ENCODE measurements around the gene FTSJ1. TPM values are rescaled to one million over a fixed set of nuclear protein-coding genes. Genes with fewer than 3 reads are reported as not detected.
A peak's percentile ranks its signal among the peaks of the same experiment; 100 is the strongest.

FTSJ1 gene
- total and polyA plus RNA-seq, 7 experiments from 2014 or later: 48.6 to 74.0 (median 59.5) TPM

GRCh38 chrX:48530736-48531135 is 54.7 kb downstream of the FTSJ1 start:
- H3K27ac Mint-ChIP-seq: no peak overlapping the region

GRCh38 chrX:48531358-48531959 is 55.5 kb downstream of the FTSJ1 start:
- no peaks in the 10 kb centered on the region for H3K9me3 Mint-ChIP-seq

More at GRCh38 chrX:48530736-48531135, 54.7 kb downstream of the FTSJ1 start:
- H3K4me1 ChIP-seq (ENCODE audit: control insufficient read depth in 2 of 2, insufficient read depth in 2 of 2, low read length in 2 of 2): no peaks in the 10 kb centered on the region
- H3K4me1 Mint-ChIP-seq: peaks cover 4 to 17% (median 5%) of the 10 kb centered on the region in 7 donors
- H3K36me3 Mint-ChIP-seq: peaks cover 4 to 33% (median 7%) of the 10 kb centered on the region in 5 donors
- H3K9me3 ChIP-seq (ENCODE audit: control insufficient read depth in 2 of 3, low read length in 3 of 3): no peaks in the 10 kb centered on the region
- H3K27me3 ChIP-seq (ENCODE audit: control insufficient read depth in 2 of 2, insufficient read depth in 2 of 2, low read length in 2 of 2): no peaks in the 10 kb centered on the region
- no peak for DNase-seq
- POLR2A ChIA-PET: interaction anchor here (1.4 kb wide), 1 partner anchor 9 kb away, joined by 4 read pairs; the partner anchor contains the start of gene EBP
- H3K27me3 Mint-ChIP-seq: no peaks in the 10 kb centered on the region
- CTCF ChIA-PET: no interaction called here
- H3K36me3 ChIP-seq (ENCODE audit: control insufficient read depth in 2 of 3, insufficient read depth in 3 of 3, low read length in 3 of 3): peaks cover 0 to 26% (median 0%) of the 10 kb centered on the region in 3 experiments
- no peak overlapping the region for H3K27ac ChIP-seq (ENCODE audit: low read depth, low read length)
- no peak for ATAC-seq
- intact Hi-C loops (cut with micrococcal nuclease): no loop called here
- H3K4me3 ChIP-seq (ENCODE audit: low read length): no peak overlapping the region
- H3K4me3 Mint-ChIP-seq: no peak overlapping the region
- H3K9me3 Mint-ChIP-seq: no peaks in the 10 kb centered on the region

GRCh38 chrX:48532161-48532560 is 56.2 kb downstream of the FTSJ1 start:
- ChIA-PET POLR2A (no interaction called here), CTCF (no interaction called here)
- H3K27ac ChIP-seq (ENCODE audit: low read depth, low read length): no peak overlapping the region
- no peaks in the 10 kb centered on the region for H3K27me3 ChIP-seq (ENCODE audit: control insufficient read depth in 2 of 2, insufficient read depth in 2 of 2, low read length in 2 of 2)
- H3K4me3 ChIP-seq (ENCODE audit: low read length): no peak overlapping the region
- Mint-ChIP-seq H3K9me3 (no peaks in the 10 kb centered on the region), H3K27ac (peak overlapping the region in 3 of 9 donors; percentile 9 to 93 (median 16)), H3K36me3 (peaks cover 0 to 27% (median 7%) of the 10 kb centered on the region in 5 donors), H3K4me1 (peaks cover 0 to 13% (median 4%) of the 10 kb centered on the region in 7 donors), H3K4me3 (peak overlapping the region in 1 of 10 donors; percentile 67), H3K27me3 (no peaks in the 10 kb centered on the region)
- DNase-seq: no peak
- H3K36me3 ChIP-seq (ENCODE audit: control insufficient read depth in 2 of 3, insufficient read depth in 3 of 3, low read length in 3 of 3): peaks cover 0 to 17% (median 0%) of the 10 kb centered on the region in 3 experiments
- intact Hi-C loops (cut with micrococcal nuclease): no loop called here
- H3K4me1 ChIP-seq (ENCODE audit: control insufficient read depth in 2 of 2, insufficient read depth in 2 of 2, low read length in 2 of 2): no peaks in the 10 kb centered on the region
- no peaks in the 10 kb centered on the region for H3K9me3 ChIP-seq (ENCODE audit: control insufficient read depth in 2 of 3, low read length in 3 of 3)
- no peak for ATAC-seq

More at GRCh38 chrX:48531358-48531959, 55.5 kb downstream of the FTSJ1 start:
- Histone ChIP-seq H3K9me3 (ENCODE audit: control insufficient read depth in 2 of 3, low read length in 3 of 3) (no peaks in the 10 kb centered on the region), H3K27me3 (ENCODE audit: control insufficient read depth in 2 of 2, insufficient read depth in 2 of 2, low read length in 2 of 2) (no peaks in the 10 kb centered on the region), H3K27ac (ENCODE audit: low read depth, low read length) (no peak overlapping the region), H3K4me3 (ENCODE audit: low read length) (no peak overlapping the region), H3K36me3 (ENCODE audit: control insufficient read depth in 2 of 3, insufficient read depth in 3 of 3, low read length in 3 of 3) (peaks cover 0 to 24% (median 0%) of the 10 kb centered on the region in 3 experiments), H3K4me1 (ENCODE audit: control insufficient read depth in 2 of 2, insufficient read depth in 2 of 2, low read length in 2 of 2) (no peaks in the 10 kb centered on the region)
- H3K4me3 Mint-ChIP-seq: peak overlapping the region in 1 of 10 donors; percentile 67
- peaks cover 3 to 31% (median 7%) of the 10 kb centered on the region in 5 donors for H3K36me3 Mint-ChIP-seq
- DNase-seq (no peak), ATAC-seq (peak; percentile 65)
- H3K27me3 Mint-ChIP-seq: no peaks in the 10 kb centered on the region
- CTCF ChIA-PET: no interaction called here
- peaks cover 3 to 16% (median 4%) of the 10 kb centered on the region in 7 donors for H3K4me1 Mint-ChIP-seq
- H3K27ac Mint-ChIP-seq: peak overlapping the region in 4 of 9 donors; percentile 9 to 93 (median 29)
- POLR2A ChIA-PET: interaction anchor here (1.4 kb wide), 1 partner anchor 10 kb away, joined by 4 read pairs; the partner anchor contains the start of gene EBP
- intact Hi-C loops (cut with micrococcal nuclease): no loop called here

- Mint-ChIP-seq H3K27me3 (no peaks in the 10 kb centered on the region), H3K9me3 (no peaks in the 10 kb centered on the region), H3K36me3 (peaks cover 0 to 24% (median 7%) of the 10 kb centered on the region in 5 donors), H3K4me1 (peaks cover 0 to 13% (median 4%) of the 10 kb centered on the region in 7 donors), H3K4me3 (no peak overlapping the region), H3K27ac (no peak overlapping the region)
- Histone ChIP-seq H3K36me3 (ENCODE audit: control insufficient read depth in 2 of 3, insufficient read depth in 3 of 3, low read length in 3 of 3) (peaks cover 0 to 10% (median 0%) of the 10 kb centered on the region in 3 experiments), H3K4me1 (ENCODE audit: control insufficient read depth in 2 of 2, insufficient read depth in 2 of 2, low read length in 2 of 2) (no peaks in the 10 kb centered on the region), H3K27me3 (ENCODE audit: control insufficient read depth in 2 of 2, insufficient read depth in 2 of 2, low read length in 2 of 2) (no peaks in the 10 kb centered on the region), H3K9me3 (ENCODE audit: control insufficient read depth in 2 of 3, low read length in 3 of 3) (no peaks in the 10 kb centered on the region), H3K27ac (ENCODE audit: low read depth, low read length) (no peak overlapping the region), H3K4me3 (ENCODE audit: low read length) (no peak overlapping the region)
- CTCF ChIA-PET: no interaction called here
- no peak for ATAC-seq
- DNase-seq: no peak
- intact Hi-C loops (cut with micrococcal nuclease): no loop called here
- POLR2A ChIA-PET: no interaction called here
Measured at GRCh38 chrX:48533165-48533564, 57.2 kb downstream of the FTSJ1 start.

Other genes starting within 250 kb of the FTSJ1 start
- gene SSX1, start 220.8 kb upstream of the FTSJ1 start, total RNA-seq: not detected
- not detected for gene SSX1, start 220.8 kb upstream of the FTSJ1 start, polyA plus RNA-seq
- gene SSX3, start 119.5 kb upstream of the FTSJ1 start, total RNA-seq: not detected
- not detected for gene SSX3, start 119.5 kb upstream of the FTSJ1 start, polyA plus RNA-seq
- not detected for gene SSX4, start 92.7 kb upstream of the FTSJ1 start, total RNA-seq
- not detected for gene SSX4, start 92.7 kb upstream of the FTSJ1 start, polyA plus RNA-seq
- not detected for gene SSX4B, start 64.2 kb upstream of the FTSJ1 start, total RNA-seq
- gene SSX4B, start 64.2 kb upstream of the FTSJ1 start, polyA plus RNA-seq: not detected
- 10 to 100 TPM; 10.2 to 75.5 (median 17.3) TPM for gene SLC38A5, start 5.9 kb upstream of the FTSJ1 start, total RNA-seq
- 1 to 10 TPM; 9.4 to 9.7 TPM for gene SLC38A5, start 5.9 kb upstream of the FTSJ1 start, polyA plus RNA-seq
- 10 to 100 TPM; 13.1 to 19.0 (median 16.8) TPM for gene PORCN, start 32.8 kb downstream of the FTSJ1 start, total RNA-seq
- 10 to 100 TPM; 10.0 to 11.5 TPM for gene PORCN, start 32.8 kb downstream of the FTSJ1 start, polyA plus RNA-seq
- 100 to 1,000 TPM in 1 of 5 experiments, 10 to 100 TPM in 4; 33.3 to 188 (median 35.3) TPM for gene EBP, start 45.6 kb downstream of the FTSJ1 start, total RNA-seq
- 10 to 100 TPM; 72.4 to 80.6 TPM for gene EBP, start 45.6 kb downstream of the FTSJ1 start, polyA plus RNA-seq
- gene TBC1D25, start 63.5 kb downstream of the FTSJ1 start, total RNA-seq: 10 to 100 TPM; 20.2 to 31.2 (median 26.4) TPM
- gene TBC1D25, start 63.5 kb downstream of the FTSJ1 start, polyA plus RNA-seq: 10 to 100 TPM; 16.2 to 22.8 TPM
- 100 to 1,000 TPM; 176 to 374 (median 329) TPM for gene RBM3, start 98.3 kb downstream of the FTSJ1 start, total RNA-seq
- gene RBM3, start 98.3 kb downstream of the FTSJ1 start, polyA plus RNA-seq: 100 to 1,000 TPM; 242 to 254 TPM
- gene WDR13, start 121.3 kb downstream of the FTSJ1 start, total RNA-seq: 10 to 100 TPM; 44.8 to 66.9 (median 54.4) TPM
- gene WDR13, start 121.3 kb downstream of the FTSJ1 start, polyA plus RNA-seq: 10 to 100 TPM; 27.5 to 33.2 TPM
- 100 to 1,000 TPM in 4 of 5 experiments, 10 to 100 TPM in 1; 92.2 to 164 (median 105) TPM for gene WAS, start 207.6 kb downstream of the FTSJ1 start, total RNA-seq
- gene WAS, start 207.6 kb downstream of the FTSJ1 start, polyA plus RNA-seq: 10 to 100 TPM; 18.6 to 28.8 TPM
- 10 to 100 TPM in 1 of 5 experiments, 1 to 10 TPM in 4; 4.6 to 23.3 (median 8.6) TPM for gene SUV39H1, start 220.5 kb downstream of the FTSJ1 start, total RNA-seq
- 10 to 100 TPM; 10.1 to 13.6 TPM for gene SUV39H1, start 220.5 kb downstream of the FTSJ1 start, polyA plus RNA-seq

All from naive thymus-derived CD4-positive, alpha-beta T cell (primary cell).